ENCODE measurements around the gene SCYL1.

DNA sequence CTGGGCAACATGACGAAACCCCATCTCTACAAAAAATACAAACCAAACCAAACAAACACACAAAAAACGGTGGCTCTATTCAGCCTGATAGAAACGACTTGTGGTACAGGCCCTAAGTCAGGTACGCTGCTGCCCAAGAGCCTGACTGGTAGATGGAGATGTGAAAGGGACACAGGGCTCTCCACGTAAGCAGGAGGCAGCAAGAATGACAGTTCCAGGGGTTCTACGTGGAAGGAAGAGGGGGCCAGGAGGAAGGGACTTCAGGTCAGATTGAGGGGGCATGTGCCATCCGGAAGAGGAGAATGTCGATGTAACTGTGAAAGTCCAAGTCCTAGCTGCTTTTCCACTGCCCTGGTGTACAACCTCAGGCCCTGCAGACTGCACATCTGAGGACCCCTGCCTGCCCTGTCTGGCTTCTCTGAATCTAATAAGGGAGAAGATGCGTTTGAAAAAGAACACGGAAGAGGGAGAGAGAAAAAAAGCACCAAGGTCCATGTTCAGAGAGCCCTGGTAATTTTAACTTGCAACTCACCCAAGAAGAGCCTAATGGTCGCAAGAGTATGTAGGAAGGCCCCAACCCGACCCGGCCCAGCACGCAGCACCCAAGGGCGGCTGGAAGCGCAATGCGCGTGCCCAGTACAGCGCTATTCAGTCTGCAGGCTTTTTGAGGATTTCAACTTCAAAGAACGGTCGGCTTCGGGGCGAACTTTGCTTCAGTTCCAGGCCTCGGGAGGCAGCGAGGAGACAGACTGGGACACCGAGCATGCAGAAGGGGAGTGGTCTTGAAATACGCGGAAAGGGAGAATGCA, 44.5 kb downstream of the SCYL1 start:
- TF ChIP-seq, protein P1, sequence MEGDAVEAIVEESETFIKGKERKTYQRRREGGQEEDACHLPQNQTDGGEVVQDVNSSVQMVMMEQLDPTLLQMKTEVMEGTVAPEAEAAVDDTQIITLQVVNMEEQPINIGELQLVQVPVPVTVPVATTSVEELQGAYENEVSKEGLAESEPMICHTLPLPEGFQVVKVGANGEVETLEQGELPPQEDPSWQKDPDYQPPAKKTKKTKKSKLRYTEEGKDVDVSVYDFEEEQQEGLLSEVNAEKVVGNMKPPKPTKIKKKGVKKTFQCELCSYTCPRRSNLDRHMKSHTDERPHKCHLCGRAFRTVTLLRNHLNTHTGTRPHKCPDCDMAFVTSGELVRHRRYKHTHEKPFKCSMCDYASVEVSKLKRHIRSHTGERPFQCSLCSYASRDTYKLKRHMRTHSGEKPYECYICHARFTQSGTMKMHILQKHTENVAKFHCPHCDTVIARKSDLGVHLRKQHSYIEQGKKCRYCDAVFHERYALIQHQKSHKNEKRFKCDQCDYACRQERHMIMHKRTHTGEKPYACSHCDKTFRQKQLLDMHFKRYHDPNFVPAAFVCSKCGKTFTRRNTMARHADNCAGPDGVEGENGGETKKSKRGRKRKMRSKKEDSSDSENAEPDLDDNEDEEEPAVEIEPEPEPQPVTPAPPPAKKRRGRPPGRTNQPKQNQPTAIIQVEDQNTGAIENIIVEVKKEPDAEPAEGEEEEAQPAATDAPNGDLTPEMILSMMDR (IDR thresholded peaks at IDR 0.05; ENCODE audit: low read depth, low read length, missing input control): no peak
- TF ChIP-seq JUND (IDR thresholded peaks at IDR 0.05) (no peak), TAF1 (conservative IDR thresholded peaks at IDR 0.05) (no peak), YY1 (IDR thresholded peaks at IDR 0.05) (no peak)
- TF ChIP-seq, protein P2, sequence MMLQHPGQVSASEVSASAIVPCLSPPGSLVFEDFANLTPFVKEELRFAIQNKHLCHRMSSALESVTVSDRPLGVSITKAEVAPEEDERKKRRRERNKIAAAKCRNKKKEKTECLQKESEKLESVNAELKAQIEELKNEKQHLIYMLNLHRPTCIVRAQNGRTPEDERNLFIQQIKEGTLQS (IDR thresholded peaks at IDR 0.05): no peak
